K562 (cell line): ENCODE measurements around the gene OSGIN1. TPM values are rescaled to one million over a fixed set of nuclear protein-coding genes. Genes with fewer than 3 reads are reported as not detected.

ENCODE experiments used
- ATAC-seq: fragments of 200-7000 bp; cut with Tn5 transposase; 3 replicates; pipeline ENCODE4 v1.9.1; 2020; ENCODE audit warnings: moderate library complexity
- BruUV-seq: library from RNA; stranded (reverse); fragments of 400-500 nt; replicated peaks from 2 replicates; lab custom pipeline; 2021; lab: Mats Ljungman, UMichigan
- CTCF ChIA-PET: fragments of 300-600 bp; formaldehyde crosslinking; extraction: SDS; loops from one replicate; lab custom pipeline; 2021; ENCODE audit warnings: low intra/inter-chr PET ratio; lab: Yijun Ruan, JAX
- POLR2A ChIA-PET: fragments of 300-600, 350-650 bp; sonication (Branson Sonifier 250); formaldehyde crosslinking; extraction: SDS; loops from one replicate; lab custom pipeline; 2021; ENCODE audit warnings: antibody characterized with exemption, inconsistent platforms; lab: Yijun Ruan, JAX
- DNase-seq, 4 experiments: peaks; one replicate each; pipeline versions ENCODE4 v3.0.0 to v3.0.0-alpha.2; 2011 to 2018; ENCODE audit warnings: low spot score in 3 of 4, mixed read lengths in 3 of 4; ENCODE audit errors: extremely low read depth in 1 of 4
- FAIRE-seq: peaks from 2 replicates; lab custom pipeline; 2011; peaks lifted over from hg19 to GRCh38; lab: Jason Lieb, UNC
- H2AFZ ChIP-seq: 2 replicates; pipeline ENCODE4 v1.6.0; 2011; ENCODE audit warnings: low read depth, low read length, control low read depth, inconsistent platforms
- H3K27ac ChIP-seq: fragments of 200-600 bp; 3 replicates; pipeline ENCODE4 v1.8.0; 2011; ENCODE audit warnings: low read depth, mild to moderate bottlenecking, control low read depth, inconsistent platforms, low read length, moderate library complexity, mixed read lengths; ENCODE audit errors: extremely low read depth
- H3K27me3 ChIP-seq, 2 experiments: fragments of 300-600 bp in 1 of 2; 2 replicates in 1 of 2; 3 replicates in 1 of 2; pipeline versions ENCODE4 v1.6.0 to v1.8.0; 2011; ENCODE audit warnings: inconsistent platforms in 2 of 2, low read length in 2 of 2, mild to moderate bottlenecking in 1 of 2, mixed read lengths in 1 of 2, moderate library complexity in 1 of 2; ENCODE audit not compliant: control insufficient read depth in 2 of 2, insufficient read depth in 2 of 2
- H3K36me3 ChIP-seq: fragments of 300-600 bp; 3 replicates; pipeline ENCODE4 v1.8.0; 2011; ENCODE audit warnings: mild to moderate bottlenecking, low read length, inconsistent platforms; ENCODE audit not compliant: control insufficient read depth, insufficient read depth
- H3K4me1 ChIP-seq, 2 experiments: fragments of 200-600 bp in 1 of 2; replicated peaks in 1 of 2; 2 replicates in 1 of 2; 3 replicates in 1 of 2; pipeline versions ENCODE4 v1.5.1 to v1.8.0; 2011; ENCODE audit warnings: inconsistent platforms in 2 of 2, low read length in 2 of 2, mild to moderate bottlenecking in 1 of 2, mixed read lengths in 1 of 2, moderate library complexity in 1 of 2; ENCODE audit not compliant: control insufficient read depth in 2 of 2, insufficient read depth in 2 of 2
- H3K4me2 ChIP-seq: 2 replicates; pipeline ENCODE4 v1.6.1; 2011; ENCODE audit warnings: low read length, control low read depth, inconsistent platforms, mixed read lengths; ENCODE audit not compliant: insufficient read depth
- H3K4me3 ChIP-seq: fragments of 200-600 bp; sonication (generic), shearing (Covaris generic); 2 replicates; pipeline ENCODE4 v1.5.1; 2016; ENCODE audit warnings: control low read depth, inconsistent platforms
- H3K79me2 ChIP-seq: fragments of 200-600 bp; 3 replicates; pipeline ENCODE4 v1.8.0; 2011; ENCODE audit warnings: low read length, inconsistent platforms; ENCODE audit not compliant: control insufficient read depth, insufficient read depth
- H3K9ac ChIP-seq, 2 experiments: 2 replicates each; pipeline versions ENCODE4 v1.6.0 to v1.6.1; 2011; ENCODE audit warnings: low read depth in 2 of 2, low read length in 2 of 2, control low read depth in 1 of 2, inconsistent platforms in 1 of 2, mild to moderate bottlenecking in 1 of 2, mixed read lengths in 1 of 2; ENCODE audit not compliant: insufficient read depth in 1 of 2
- H3K9me1 ChIP-seq: one replicate; pipeline ENCODE4 v1.6.0; 2011; ENCODE audit warnings: inconsistent platforms, mild to moderate bottlenecking, low read length, moderate library complexity; ENCODE audit not compliant: control insufficient read depth, insufficient read depth
- H3K9me3 ChIP-seq: replicated peaks from 2 replicates; pipeline ENCODE4 v1.5.1; 2011; ENCODE audit warnings: low read depth, low read length, inconsistent platforms; ENCODE audit not compliant: control insufficient read depth, insufficient read depth
- H4K20me1 ChIP-seq: replicated peaks from 2 replicates; pipeline ENCODE4 v1.6.1; 2011; ENCODE audit warnings: low read length, inconsistent platforms, mixed read lengths; ENCODE audit not compliant: control insufficient read depth, insufficient read depth
- CBX1 ChIP-seq: sonication (generic); IDR thresholded peaks from 2 replicates; pipeline ENCODE4 v1.6.1; 2016; ENCODE audit warnings: antibody characterized with exemption, low read depth, mild to moderate bottlenecking
- CHD4 ChIP-seq: fragments of 200-600 bp; sonication (generic); IDR thresholded peaks from 3 replicates; pipeline ENCODE4 v1.6.1; 2012; ENCODE audit warnings: low read depth, mild to moderate bottlenecking, mixed read lengths, low read length, inconsistent platforms; ENCODE audit not compliant: insufficient read depth, insufficient replicate concordance, poor library complexity, severe bottlenecking
- FIP1L1 ChIP-seq: fragments of 200-400 bp; formaldehyde crosslinking; IDR thresholded peaks from 2 replicates; pipeline ENCODE4 v1.6.1; 2018; ENCODE audit warnings: mild to moderate bottlenecking, low read depth, low read length; ENCODE audit not compliant: poor library complexity, severe bottlenecking
- GTF2A2 ChIP-seq: IDR thresholded peaks from 2 replicates; pipeline ENCODE4 v1.6.1; 2016; ENCODE audit warnings: mild to moderate bottlenecking, missing genetic modification characterization, missing compliant biosample characterization
- KLF10 ChIP-seq: fragments of 250-450 bp; sonication (Bioruptor Pico); IDR thresholded peaks from 2 replicates; pipeline ENCODE4 v1.6.1; 2021; ENCODE audit warnings: matching md5 sums
- KLF6 ChIP-seq: fragments of 250-450 bp; sonication (Bioruptor Pico); IDR thresholded peaks from 2 replicates; pipeline ENCODE4 v1.4.0; 2020; ENCODE audit warnings: mild to moderate bottlenecking, moderate library complexity, borderline replicate concordance
- PCBP1 ChIP-seq: fragments of 200-400 bp; formaldehyde crosslinking; IDR thresholded peaks from 2 replicates; pipeline ENCODE4 v1.6.1; 2018; ENCODE audit warnings: mild to moderate bottlenecking, low read depth, low read length; ENCODE audit not compliant: poor library complexity, severe bottlenecking
- PCBP2 ChIP-seq: fragments of 200-400 bp; formaldehyde crosslinking; IDR thresholded peaks from 2 replicates; pipeline ENCODE4 v1.6.1; 2018; ENCODE audit warnings: low read length, low read depth, mild to moderate bottlenecking, moderate library complexity; ENCODE audit not compliant: poor library complexity, severe bottlenecking
- RBM25 ChIP-seq: fragments of 200-400 bp; formaldehyde crosslinking; IDR thresholded peaks from 2 replicates; pipeline ENCODE4 v1.6.1; 2018; ENCODE audit warnings: low read length, low read depth, moderate library complexity; ENCODE audit not compliant: severe bottlenecking
- RBM39 ChIP-seq: fragments of 200-400 bp; formaldehyde crosslinking; optimal IDR thresholded peaks from 2 replicates; pipeline ENCODE3; 2018; ENCODE audit warnings: low read depth, low read length
- SUPT5H ChIP-seq: fragments of 450-650 bp; IDR thresholded peaks from 2 replicates; pipeline ENCODE4 v1.6.1; 2016
- ZKSCAN3 ChIP-seq: fragments of 250-450 bp; sonication (Bioruptor Pico); IDR thresholded peaks from 2 replicates; pipeline ENCODE4 v1.4.0; 2020
- ZNF184 ChIP-seq: sonication (generic); formaldehyde crosslinking; IDR thresholded peaks from 2 replicates; pipeline ENCODE4 v1.5.0; 2020; ENCODE audit warnings: missing genetic modification reagents
- WGBS: fragments of 100-300 bp; shearing (Covaris generic); methylation state at CpG from one replicate; pipeline ENCODE4 v1.1.6; 2016; ENCODE audit warnings: low coverage, mixed read lengths; ENCODE audit not compliant: insufficient coverage; ENCODE audit errors: missing lambda C conversion rate; 5-methylcytosine and 5-hydroxymethylcytosine counted together
- in situ Hi-C: fragments of 300-500 bp; cut with MboI; formaldehyde crosslinking; loops from 4 replicates; pipeline ENCODE4 v1.15.0; 2018; ENCODE audit warnings: inconsistent platforms, mixed read lengths
- intact Hi-C: fragments of 100-400 bp; cut with micrococcal nuclease; formaldehyde crosslinking; loops from 2 replicates; pipeline ENCODE4 v1.14.2; 2022
- polyA plus RNA-seq, 8 experiments: library from polyadenylated mRNA; depleted of rRNA in 4 of 8; stranded (reverse) in 5 of 8; unstranded in 3 of 8; fragments of >200 nt; fragmentation: Nextera tagmentation in 2 of 8; fragmentation: Illumina TruSeq in 1 of 8; extraction: Ambion mirVana in 2 of 8; extraction: Trizol in 1 of 8; gene quantifications; 2 replicates each; pipeline versions ENCODE4 v1.2.1 to v1.2.3, GENCODE V29; 2011 to 2014; ENCODE audit warnings: inconsistent platforms in 1 of 8, missing spikeins in 1 of 8
- total RNA-seq, 7 experiments: library from RNA; depleted of rRNA in 6 of 7; stranded (reverse); fragments of >200 nt in 6 of 7; fragmentation: Illumina TruSeq in 2 of 7; extraction: Trizol in 2 of 7; gene quantifications; 2 replicates each; pipeline versions ENCODE4 v1.2.1 to v1.2.3, GENCODE V29; 2011 to 2021; ENCODE audit warnings: low replicate concordance in 1 of 7
- TF ChIP-seq, protein P1 (sequence below): fragments of 250-450 bp; sonication (Bioruptor Pico); IDR thresholded peaks from 2 replicates; pipeline ENCODE4 v1.9.0; 2021; ENCODE audit warnings: mild to moderate bottlenecking, inconsistent platforms

OSGIN1 gene
- total and polyA plus RNA-seq, 9 of the 15 experiments (the other 6 are each of a cell fraction or from before 2014, with no cell fraction given) = 0.03 to 3.6 (median 1.6) TPM

- ChIA-PET CTCF (no interaction called here), POLR2A (no interaction called here)
- no peak for TF ChIP-seq RBM25
- TF ChIP-seq PCBP1 = peak; percentile 61
- peak; percentile 36 for TF ChIP-seq PCBP2
- DNase-seq (no peak), FAIRE-seq (no peak), ATAC-seq (no peak)
- H3K4me2 ChIP-seq = no peak overlapping the region
- 16% methylated on average over 6 of the region's 8 CpGs for WGBS
- no peak overlapping the region for H3K27ac ChIP-seq
- H3K27me3 ChIP-seq = peaks cover 11 to 12% of the 10 kb centered on the region in 2 experiments; a peak in 4 of 5 replicates
- H3K4me3 ChIP-seq = no peak overlapping the region
- no TSS peak for BruUV-seq
- in situ Hi-C loops = loop anchor here (10.0 kb wide), 1 partner anchor 233 kb away; the partner anchor contains the start of gene TAF1C
- no peaks in the 10 kb centered on the region for H3K9me1 ChIP-seq
- H3K36me3 ChIP-seq = no peaks in the 10 kb centered on the region
- H4K20me1 ChIP-seq = peaks cover 6% of the 10 kb centered on the region
- no peak overlapping the region for H3K9ac ChIP-seq
- intact Hi-C loops = loop anchor here (5.0 kb wide), 1 partner anchor 124 kb away; no protein-coding TSS in a partner anchor
- H2AFZ ChIP-seq = no peak overlapping the region
- H3K79me2 ChIP-seq = no peaks in the 10 kb centered on the region
- H3K4me1 ChIP-seq = peaks cover 18 to 38% of the 10 kb centered on the region in 2 experiments
- H3K9me3 ChIP-seq = no peaks in the 10 kb centered on the region
Observed at GRCh38 chr16:83951544-83951943, 1.5 kb upstream of the OSGIN1 start.

- H3K9ac ChIP-seq = peak overlapping the region; percentile 78
- H3K4me3 ChIP-seq = 0 out of 2 replicates have a peak overlapping the region, but pooled peaks have one; percentile 64
- ATAC-seq (no peak), DNase-seq (no peak), FAIRE-seq (no peak)
- peaks cover 18 to 48% of the 10 kb centered on the region in 2 experiments for H3K4me1 ChIP-seq
- H3K79me2 ChIP-seq = no peaks in the 10 kb centered on the region
- 32% methylated on average over 8 of the region's 8 CpGs for WGBS
- H2AFZ ChIP-seq = peak overlapping the region; percentile 94
- no peaks in the 10 kb centered on the region for H3K9me3 ChIP-seq
- BruUV-seq = no TSS peak
- peak overlapping the region; percentile 85 for H3K27ac ChIP-seq
- peaks cover 11% of the 10 kb centered on the region for H4K20me1 ChIP-seq
- POLR2A ChIA-PET = interaction anchor here (0.7 to 4.3 kb wide), 3 partner anchors 8 to 24 kb away, joined by 3 to 22 read pairs (median 11); no protein-coding TSS in a partner anchor
- in situ Hi-C loops (loop anchor here (10.0 kb wide), 1 partner anchor 232 kb away; the partner anchor contains the start of gene TAF1C), intact Hi-C loops (loop anchor here (5.0 kb wide), 1 partner anchor 125 kb away; no protein-coding TSS in a partner anchor)
- H3K9me1 ChIP-seq = no peaks in the 10 kb centered on the region
- no peaks in the 10 kb centered on the region for H3K36me3 ChIP-seq
- H3K4me2 ChIP-seq = peak overlapping the region; percentile 88
- H3K27me3 ChIP-seq = peaks cover 2% of the 10 kb centered on the region in 2 experiments; a peak in 2 of 5 replicates
- CTCF ChIA-PET = interaction anchor here (2.0 kb wide), 1 partner anchor 113 kb away, joined by 10 read pairs; no protein-coding TSS in a partner anchor
- peak; percentile 84 for TF ChIP-seq CHD4
- TF ChIP-seq, protein P1, sequence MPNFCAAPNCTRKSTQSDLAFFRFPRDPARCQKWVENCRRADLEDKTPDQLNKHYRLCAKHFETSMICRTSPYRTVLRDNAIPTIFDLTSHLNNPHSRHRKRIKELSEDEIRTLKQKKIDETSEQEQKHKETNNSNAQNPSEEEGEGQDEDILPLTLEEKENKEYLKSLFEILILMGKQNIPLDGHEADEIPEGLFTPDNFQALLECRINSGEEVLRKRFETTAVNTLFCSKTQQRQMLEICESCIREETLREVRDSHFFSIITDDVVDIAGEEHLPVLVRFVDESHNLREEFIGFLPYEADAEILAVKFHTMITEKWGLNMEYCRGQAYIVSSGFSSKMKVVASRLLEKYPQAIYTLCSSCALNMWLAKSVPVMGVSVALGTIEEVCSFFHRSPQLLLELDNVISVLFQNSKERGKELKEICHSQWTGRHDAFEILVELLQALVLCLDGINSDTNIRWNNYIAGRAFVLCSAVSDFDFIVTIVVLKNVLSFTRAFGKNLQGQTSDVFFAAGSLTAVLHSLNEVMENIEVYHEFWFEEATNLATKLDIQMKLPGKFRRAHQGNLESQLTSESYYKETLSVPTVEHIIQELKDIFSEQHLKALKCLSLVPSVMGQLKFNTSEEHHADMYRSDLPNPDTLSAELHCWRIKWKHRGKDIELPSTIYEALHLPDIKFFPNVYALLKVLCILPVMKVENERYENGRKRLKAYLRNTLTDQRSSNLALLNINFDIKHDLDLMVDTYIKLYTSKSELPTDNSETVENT (CRISPR knock-in tag) = no peak
- TF ChIP-seq SUPT5H = no peak
- TF ChIP-seq ZKSCAN3 (CRISPR knock-in tag) = no peak; the same call in 1 of the 2 replicates
- no peak for TF ChIP-seq KLF6 (CRISPR knock-in tag)
- no peak for TF ChIP-seq GTF2A2
- peak; percentile 92 for TF ChIP-seq CBX1
- TF ChIP-seq RBM39 = no peak
- TF ChIP-seq FIP1L1 = no peak
- TF ChIP-seq ZNF184 = no peak
- no peak for TF ChIP-seq KLF10 (CRISPR knock-in tag)
Observed at GRCh38 chr16:83952587-83952939, 477 bp upstream of the OSGIN1 start.
